Trophoblast cell (in vitro differentiated cells and primary cell): ENCODE measurements around the gene SMPX.

Source experiments
- DNase-seq, 2 donors: peaks; one replicate each; pipeline ENCODE4 v3.0.0-alpha.2; 2016
- H2AFZ ChIP-seq: 2 replicates; pipeline ENCODE4 v1.6.1; 2013; ENCODE audit warnings: low read length, moderate library complexity, mild to moderate bottlenecking; ENCODE audit not compliant: insufficient read depth, poor library complexity
- H2AK5ac ChIP-seq: 2 replicates; pipeline ENCODE4 v1.6.1; 2013; ENCODE audit warnings: mild to moderate bottlenecking, low read length
- H2BK120ac ChIP-seq: 2 replicates; pipeline ENCODE4 v1.6.1; 2013; ENCODE audit warnings: low read length, mild to moderate bottlenecking, moderate library complexity; ENCODE audit not compliant: insufficient read depth, poor library complexity
- H2BK12ac ChIP-seq: 2 replicates; pipeline ENCODE4 v1.6.1; 2013; ENCODE audit warnings: mild to moderate bottlenecking, low read length, moderate library complexity
- H2BK5ac ChIP-seq: 2 replicates; pipeline ENCODE4 v1.6.1; 2013; ENCODE audit warnings: low read length, low read depth, moderate library complexity, mild to moderate bottlenecking; ENCODE audit not compliant: poor library complexity
- H3K14ac ChIP-seq: 2 replicates; pipeline ENCODE4 v1.6.1; 2013; ENCODE audit warnings: mild to moderate bottlenecking, low read length
- H3K18ac ChIP-seq: 2 replicates; pipeline ENCODE4 v1.6.1; 2013; ENCODE audit warnings: mild to moderate bottlenecking, low read length
- H3K23ac ChIP-seq: 2 replicates; pipeline ENCODE4 v1.6.1; 2013; ENCODE audit warnings: low read length
- H3K27ac ChIP-seq: 2 replicates; pipeline ENCODE4 v1.5.1; 2013; ENCODE audit warnings: low read depth, mild to moderate bottlenecking, inconsistent platforms, low read length, moderate library complexity
- H3K27me3 ChIP-seq: 2 replicates; pipeline ENCODE4 v1.6.1; 2013; ENCODE audit warnings: inconsistent platforms, mild to moderate bottlenecking, low read length, moderate library complexity; ENCODE audit not compliant: insufficient read depth
- H3K36me3 ChIP-seq, 2 experiments: 1 replicate in 1 of 2; 2 replicates in 1 of 2; pipeline ENCODE4 v1.6.1; 2013; ENCODE audit warnings: low read length in 2 of 2, mild to moderate bottlenecking in 2 of 2, moderate library complexity in 1 of 2; ENCODE audit not compliant: insufficient read depth in 2 of 2, control insufficient read depth in 1 of 2
- H3K4ac ChIP-seq: 2 replicates; pipeline ENCODE4 v1.6.1; 2013; ENCODE audit warnings: low read depth, mild to moderate bottlenecking, low read length, moderate library complexity
- H3K4me1 ChIP-seq, 2 experiments: 1 replicate in 1 of 2; 2 replicates in 1 of 2; pipeline ENCODE4 v1.6.1; 2013; ENCODE audit warnings: low read length in 2 of 2, mild to moderate bottlenecking in 2 of 2, moderate library complexity in 1 of 2; ENCODE audit not compliant: insufficient read depth in 2 of 2, control insufficient read depth in 1 of 2
- H3K4me2 ChIP-seq: 2 replicates; pipeline ENCODE4 v1.6.1; 2013; ENCODE audit warnings: inconsistent platforms, mild to moderate bottlenecking, low read length, moderate library complexity
- H3K4me3 ChIP-seq: 2 replicates; pipeline ENCODE4 v1.5.1; 2013; ENCODE audit warnings: mild to moderate bottlenecking, low read depth, low read length, inconsistent platforms
- H3K79me1 ChIP-seq: one replicate; pipeline ENCODE4 v1.6.1; 2013; ENCODE audit warnings: low read length
- H3K79me2 ChIP-seq: 2 replicates; pipeline ENCODE4 v1.6.1; 2013; ENCODE audit warnings: low read length, mild to moderate bottlenecking; ENCODE audit not compliant: control insufficient read depth, insufficient read depth, poor library complexity
- H3K9ac ChIP-seq: 2 replicates; pipeline ENCODE4 v1.6.1; 2013; ENCODE audit warnings: mild to moderate bottlenecking, low read length
- H3K9me3 ChIP-seq: 2 replicates; pipeline ENCODE4 v1.6.1; 2013; ENCODE audit warnings: low read depth, mild to moderate bottlenecking, control low read depth, inconsistent platforms, low read length; ENCODE audit not compliant: insufficient read depth
- H4K12ac ChIP-seq: 2 replicates; pipeline ENCODE4 v1.6.1; 2013; ENCODE audit warnings: low read depth, mild to moderate bottlenecking, low read length, moderate library complexity
- H4K8ac ChIP-seq: 2 replicates; pipeline ENCODE4 v1.6.1; 2013; ENCODE audit warnings: low read depth, mild to moderate bottlenecking, low read length, moderate library complexity
- H4K91ac ChIP-seq: one replicate; pipeline ENCODE4 v1.6.1; 2013; ENCODE audit warnings: low read depth, mild to moderate bottlenecking, low read length, moderate library complexity
- WGBS: extraction: QIAGEN DNeasy Blood & Tissue Kit; methylation state at CpG from one replicate; pipeline ENCODE4 v1.1.7; 2013; ENCODE audit warnings: missing lambda C conversion rate; ENCODE audit not compliant: insufficient read length, insufficient coverage; ENCODE audit errors: extremely low coverage; 5-methylcytosine and 5-hydroxymethylcytosine counted together

The SMPX gene

GRCh38 chrX:21708116-21708515 is 49.8 kb downstream of the SMPX start:
- no peak overlapping the region for H3K4me2 ChIP-seq
- H2BK120ac ChIP-seq: no peak overlapping the region
- no peak overlapping the region for H2AK5ac ChIP-seq
- no peak overlapping the region for H3K27ac ChIP-seq
- H4K12ac ChIP-seq: no peak overlapping the region
- no peak overlapping the region for H2BK5ac ChIP-seq
- H3K9ac ChIP-seq: no peak overlapping the region
- no peak overlapping the region for H3K14ac ChIP-seq
- no peak overlapping the region for H2BK12ac ChIP-seq
- no peaks in the 10 kb centered on the region for H3K4me1 ChIP-seq
- H3K36me3 ChIP-seq: no peaks in the 10 kb centered on the region
- H3K9me3 ChIP-seq: no peaks in the 10 kb centered on the region
- H3K79me2 ChIP-seq: no peaks in the 10 kb centered on the region
- H3K23ac ChIP-seq: no peak overlapping the region
- no peak overlapping the region for H2AFZ ChIP-seq
- H3K4me3 ChIP-seq: no peak overlapping the region
- no peak overlapping the region for H4K8ac ChIP-seq
- no peak overlapping the region for H3K18ac ChIP-seq
- DNase-seq: peak in 1 of 2 donors; percentile 41
- H3K27me3 ChIP-seq: no peaks in the 10 kb centered on the region
- H4K91ac ChIP-seq: no peak overlapping the region
- no peaks in the 10 kb centered on the region for H3K79me1 ChIP-seq
- no peak overlapping the region for H3K4ac ChIP-seq

DNA sequence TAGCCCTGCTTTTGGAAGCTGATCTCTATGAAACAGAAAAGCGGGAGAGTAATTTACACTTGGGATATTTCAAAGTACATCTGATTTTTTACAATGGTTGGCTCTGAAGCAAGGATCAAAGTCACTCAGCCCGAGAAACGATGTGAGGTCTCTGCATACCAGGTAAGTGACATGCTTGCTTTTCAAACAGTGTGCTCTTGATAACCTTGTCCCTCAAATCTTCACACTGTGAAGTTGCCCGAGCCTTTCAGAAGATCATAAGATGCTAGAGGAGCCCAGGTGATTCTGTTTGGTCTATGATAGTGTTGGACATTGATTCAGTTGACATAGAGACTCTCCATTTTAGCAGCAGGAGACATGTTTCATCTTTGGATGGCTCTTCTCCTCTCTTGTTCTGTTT is 52.7 kb downstream of the SMPX start:
- Histone ChIP-seq H3K79me2 (no peaks in the 10 kb centered on the region), H3K4me2 (no peak overlapping the region), H3K4me1 (no peaks in the 10 kb centered on the region), H4K12ac (no peak overlapping the region), H3K23ac (no peak overlapping the region), H3K9ac (no peak overlapping the region), H3K79me1 (no peaks in the 10 kb centered on the region), H3K14ac (no peak overlapping the region), H4K91ac (no peak overlapping the region), H3K9me3 (no peaks in the 10 kb centered on the region), H3K18ac (no peak overlapping the region), H2AK5ac (no peak overlapping the region), H2BK12ac (no peak overlapping the region), H3K27ac (no peak overlapping the region), H2BK120ac (no peak overlapping the region), H4K8ac (no peak overlapping the region), H2BK5ac (no peak overlapping the region), H2AFZ (no peak overlapping the region), H3K4me3 (no peak overlapping the region), H3K4ac (no peak overlapping the region), H3K36me3 (no peaks in the 10 kb centered on the region), H3K27me3 (no peaks in the 10 kb centered on the region)
- no CpG with 5 or more reads among the region's 4 CpGs for WGBS
- no peak for DNase-seq

DNA sequence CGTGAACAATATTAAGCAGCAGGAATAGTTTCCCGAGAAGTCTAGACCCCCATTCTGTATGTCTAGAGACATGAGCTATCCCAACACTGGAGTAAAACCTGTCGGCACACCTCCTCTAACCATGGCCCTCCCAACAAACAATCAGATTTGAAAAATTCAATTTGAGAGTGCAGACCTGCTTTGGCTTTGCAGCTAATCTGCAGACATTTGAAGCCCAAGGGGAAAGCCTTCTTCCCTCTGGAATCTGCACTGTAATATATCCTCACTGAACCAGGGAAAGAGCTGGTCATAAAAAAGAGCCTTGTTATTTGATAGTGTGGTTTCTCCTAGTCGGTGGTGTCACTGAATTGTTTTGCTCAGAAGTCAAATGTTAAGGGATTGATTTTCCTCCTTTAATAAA is 55.2 kb downstream of the SMPX start:
- Histone ChIP-seq H3K9me3 (no peaks in the 10 kb centered on the region), H2BK5ac (no peak overlapping the region), H3K79me2 (no peaks in the 10 kb centered on the region), H3K79me1 (no peaks in the 10 kb centered on the region), H3K27me3 (no peaks in the 10 kb centered on the region), H2BK12ac (no peak overlapping the region), H3K4me2 (no peak overlapping the region), H3K4ac (no peak overlapping the region), H3K27ac (no peak overlapping the region), H3K23ac (no peak overlapping the region), H4K8ac (no peak overlapping the region), H3K9ac (no peak overlapping the region), H3K14ac (no peak overlapping the region), H2AFZ (no peak overlapping the region), H2BK120ac (no peak overlapping the region), H4K91ac (no peak overlapping the region), H2AK5ac (no peak overlapping the region), H3K4me3 (no peak overlapping the region), H3K4me1 (no peaks in the 10 kb centered on the region), H3K18ac (no peak overlapping the region), H3K36me3 (no peaks in the 10 kb centered on the region), H4K12ac (no peak overlapping the region)
- DNase-seq: no peak
- no CpG with 5 or more reads among the region's 4 CpGs for WGBS

GRCh38 chrX:21700967-21701366 is 56.9 kb downstream of the SMPX start:
- Histone ChIP-seq H3K4me2 (no peak overlapping the region), H3K4ac (no peak overlapping the region), H2BK120ac (no peak overlapping the region), H3K9ac (no peak overlapping the region), H2AFZ (no peak overlapping the region), H3K9me3 (no peaks in the 10 kb centered on the region), H3K23ac (no peak overlapping the region), H3K36me3 (no peaks in the 10 kb centered on the region), H3K4me3 (no peak overlapping the region), H2BK5ac (no peak overlapping the region), H2BK12ac (no peak overlapping the region), H3K27me3 (no peaks in the 10 kb centered on the region), H3K79me2 (no peaks in the 10 kb centered on the region), H3K18ac (no peak overlapping the region), H2AK5ac (no peak overlapping the region), H4K8ac (no peak overlapping the region), H3K14ac (no peak overlapping the region), H4K91ac (no peak overlapping the region), H3K27ac (no peak overlapping the region), H4K12ac (no peak overlapping the region), H3K79me1 (no peaks in the 10 kb centered on the region), H3K4me1 (no peaks in the 10 kb centered on the region)
- no CpG with 5 or more reads among the region's 3 CpGs for WGBS
- DNase-seq: no peak

GRCh38 chrX:21700275-21700674 is 57.6 kb downstream of the SMPX start:
- Histone ChIP-seq H3K4me1 (no peaks in the 10 kb centered on the region), H3K36me3 (no peaks in the 10 kb centered on the region), H3K4ac (no peak overlapping the region), H2BK5ac (no peak overlapping the region), H4K12ac (no peak overlapping the region), H3K79me1 (no peaks in the 10 kb centered on the region), H2BK120ac (no peak overlapping the region), H3K27ac (no peak overlapping the region), H3K27me3 (no peaks in the 10 kb centered on the region), H3K4me2 (no peak overlapping the region), H3K4me3 (no peak overlapping the region), H3K79me2 (no peaks in the 10 kb centered on the region), H3K9ac (no peak overlapping the region), H2BK12ac (no peak overlapping the region), H4K91ac (no peak overlapping the region), H3K23ac (no peak overlapping the region), H2AFZ (no peak overlapping the region), H4K8ac (no peak overlapping the region), H3K14ac (no peak overlapping the region), H3K9me3 (no peaks in the 10 kb centered on the region), H3K18ac (no peak overlapping the region), H2AK5ac (no peak overlapping the region)
- no CpG with 5 or more reads among the region's 5 CpGs for WGBS
- no peak for DNase-seq
